ENCODE data around the gene S100A12.

GRCh38 chr1:153364766-153365666, 10.4 kb downstream of the S100A12 start:
- no peak for TF ChIP-seq CTCF (IDR thresholded peaks at IDR 0.05)
- no peak for TF ChIP-seq POLR2A (IDR thresholded peaks at IDR 0.05)
